ENCODE data around the gene SLC25A29.
"Not testable (repeated sequence)": the region's sequence is repeated elsewhere in the genome, so short reads cannot be mapped to it uniquely, and the experiment has no call there.

The SLC25A29 gene

DNA sequence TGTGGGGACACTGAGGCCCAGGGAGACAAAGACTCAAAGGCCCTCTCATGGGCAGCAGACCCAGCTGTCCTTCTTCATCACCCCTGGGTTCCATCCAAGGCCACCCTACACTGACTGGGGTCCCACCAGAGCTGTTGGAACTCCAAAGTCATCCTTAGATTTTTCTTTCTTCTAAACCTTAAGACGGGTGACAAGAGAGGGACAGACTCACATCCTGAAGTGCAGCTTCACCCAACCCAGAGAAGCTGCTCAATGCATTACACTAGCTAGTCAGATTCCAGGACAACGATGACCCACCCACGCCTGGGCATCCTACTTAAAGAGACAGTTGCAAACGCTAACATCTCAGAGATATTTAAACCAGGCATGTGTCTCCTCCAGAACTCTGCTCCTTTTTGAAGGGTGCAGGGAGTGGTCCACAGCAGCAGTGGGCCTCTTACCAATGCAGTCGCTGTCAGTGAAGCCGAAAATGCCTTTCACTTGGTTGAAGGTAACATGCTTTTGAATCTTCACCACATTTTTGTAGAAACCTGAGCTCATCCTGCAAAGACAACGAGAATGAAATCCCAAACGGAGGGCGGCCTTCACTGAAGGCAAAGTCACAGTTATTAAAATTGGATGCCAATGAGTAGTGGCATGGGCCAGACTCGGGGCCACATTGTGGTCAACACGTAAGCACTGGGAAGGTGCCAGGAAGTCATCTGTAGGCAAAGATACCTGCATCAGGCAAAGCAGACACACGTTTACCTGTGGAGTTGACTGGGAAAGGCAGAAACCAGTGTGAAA lies 40.3 kb upstream of the SLC25A29 start:
- TF ChIP-seq, protein P1, sequence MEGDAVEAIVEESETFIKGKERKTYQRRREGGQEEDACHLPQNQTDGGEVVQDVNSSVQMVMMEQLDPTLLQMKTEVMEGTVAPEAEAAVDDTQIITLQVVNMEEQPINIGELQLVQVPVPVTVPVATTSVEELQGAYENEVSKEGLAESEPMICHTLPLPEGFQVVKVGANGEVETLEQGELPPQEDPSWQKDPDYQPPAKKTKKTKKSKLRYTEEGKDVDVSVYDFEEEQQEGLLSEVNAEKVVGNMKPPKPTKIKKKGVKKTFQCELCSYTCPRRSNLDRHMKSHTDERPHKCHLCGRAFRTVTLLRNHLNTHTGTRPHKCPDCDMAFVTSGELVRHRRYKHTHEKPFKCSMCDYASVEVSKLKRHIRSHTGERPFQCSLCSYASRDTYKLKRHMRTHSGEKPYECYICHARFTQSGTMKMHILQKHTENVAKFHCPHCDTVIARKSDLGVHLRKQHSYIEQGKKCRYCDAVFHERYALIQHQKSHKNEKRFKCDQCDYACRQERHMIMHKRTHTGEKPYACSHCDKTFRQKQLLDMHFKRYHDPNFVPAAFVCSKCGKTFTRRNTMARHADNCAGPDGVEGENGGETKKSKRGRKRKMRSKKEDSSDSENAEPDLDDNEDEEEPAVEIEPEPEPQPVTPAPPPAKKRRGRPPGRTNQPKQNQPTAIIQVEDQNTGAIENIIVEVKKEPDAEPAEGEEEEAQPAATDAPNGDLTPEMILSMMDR (IDR thresholded peaks at IDR 0.05; ENCODE audit: low read depth, low read length): no peak
- Histone ChIP-seq H3K4me3 (ENCODE audit: low read depth, low read length) (no peak overlapping the region), H3K27me3 (ENCODE audit: insufficient read depth, low read depth, severe bottlenecking) (no peaks in the 10 kb centered on the region), H3K36me3 (peaks cover 31% of the 10 kb centered on the region), H3K9me3 (ENCODE audit: severe bottlenecking) (no peaks in the 10 kb centered on the region), H3K27ac (peak overlapping the region; percentile 38; the same call in 1 of the 2 replicates)
- DNase-seq: no peak

DNA sequence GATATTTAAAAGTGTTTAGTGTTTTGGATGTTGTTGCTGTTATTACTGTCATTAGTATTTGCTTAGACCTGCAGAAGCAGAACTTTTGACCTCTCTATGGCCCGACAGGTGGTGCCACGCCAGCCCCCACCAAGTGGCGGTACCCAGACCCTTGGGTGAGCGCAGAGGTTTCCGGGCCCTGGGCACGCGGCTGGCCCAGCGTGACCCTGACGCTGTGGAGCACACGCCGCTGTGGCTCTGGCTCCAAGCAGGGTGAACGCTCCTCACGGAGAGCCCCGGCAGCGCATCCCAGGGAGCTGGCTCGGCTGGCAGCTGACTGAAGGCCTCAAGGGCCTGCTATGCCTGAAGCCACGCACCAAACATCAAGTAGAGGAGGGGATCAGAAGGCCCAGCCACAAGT lies 39.5 kb upstream of the SLC25A29 start:
- Histone ChIP-seq H3K27ac (peak overlapping the region; percentile 75), H3K27me3 (ENCODE audit: insufficient read depth, low read depth, severe bottlenecking) (no peaks in the 10 kb centered on the region), H3K9me3 (ENCODE audit: severe bottlenecking) (no peaks in the 10 kb centered on the region), H3K36me3 (peaks cover 30% of the 10 kb centered on the region), H3K4me3 (ENCODE audit: low read depth, low read length) (no peak overlapping the region)
- DNase-seq: no peak
- TF ChIP-seq, protein P1 (IDR thresholded peaks at IDR 0.05; ENCODE audit: low read depth, low read length): no peak

DNA sequence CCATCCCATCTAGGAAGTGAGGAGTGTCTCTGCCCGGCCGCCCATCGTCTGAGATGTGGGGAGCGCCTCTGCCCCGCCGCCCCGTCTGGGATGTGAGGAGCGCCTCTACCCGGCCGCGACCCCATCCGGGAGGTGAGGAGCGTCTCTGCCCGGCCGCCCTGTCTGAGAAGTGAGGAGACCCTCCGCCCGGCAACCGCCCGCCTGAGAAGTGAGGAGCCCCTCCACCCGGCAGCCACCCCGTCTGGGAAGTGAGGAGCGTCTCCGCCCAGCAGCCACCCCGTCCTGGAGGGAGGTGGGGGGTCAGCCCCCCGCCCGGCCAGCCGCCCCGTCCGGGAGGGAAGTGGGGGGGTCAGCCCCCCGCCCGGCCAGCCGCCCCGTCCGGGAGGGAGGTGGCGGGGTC lies 38.4 kb upstream of the SLC25A29 start:
- peaks cover 27% of the 10 kb centered on the region for H3K36me3 ChIP-seq
- not testable (repeated sequence) for H3K9me3 ChIP-seq (ENCODE audit: severe bottlenecking); DNase-seq

DNA sequence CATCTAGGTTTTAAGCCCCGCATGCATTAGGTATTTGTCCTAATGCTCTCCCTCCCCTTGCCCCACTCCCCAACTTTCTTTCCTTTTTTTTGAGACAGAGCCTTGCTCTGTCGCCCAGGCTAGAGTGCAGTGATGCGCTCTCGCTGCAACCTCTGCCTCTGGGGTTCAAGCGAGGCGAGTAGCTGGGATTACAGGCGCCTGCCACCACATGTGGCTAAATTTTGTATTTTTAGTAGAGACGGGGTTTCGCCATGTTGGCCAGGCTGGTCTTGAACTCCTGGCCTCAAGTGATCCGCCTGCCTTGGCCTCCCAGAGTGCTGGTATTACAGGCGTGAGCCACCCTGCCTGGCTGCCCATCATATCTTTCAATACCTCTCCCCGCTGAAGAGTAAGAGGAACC lies 36.6 kb upstream of the SLC25A29 start:
- not testable (repeated sequence) for H3K4me3 ChIP-seq (ENCODE audit: low read depth, low read length); H3K27ac ChIP-seq; DNase-seq; H3K9me3 ChIP-seq (ENCODE audit: severe bottlenecking); H3K27me3 ChIP-seq (ENCODE audit: insufficient read depth, low read depth, severe bottlenecking)
- peaks cover 26% of the 10 kb centered on the region for H3K36me3 ChIP-seq

More for the DNA sequence above, 38.4 kb upstream of the SLC25A29 start:
- not testable (repeated sequence) for H3K4me3 ChIP-seq (ENCODE audit: low read depth, low read length); H3K27ac ChIP-seq; H3K27me3 ChIP-seq (ENCODE audit: insufficient read depth, low read depth, severe bottlenecking)

DNA sequence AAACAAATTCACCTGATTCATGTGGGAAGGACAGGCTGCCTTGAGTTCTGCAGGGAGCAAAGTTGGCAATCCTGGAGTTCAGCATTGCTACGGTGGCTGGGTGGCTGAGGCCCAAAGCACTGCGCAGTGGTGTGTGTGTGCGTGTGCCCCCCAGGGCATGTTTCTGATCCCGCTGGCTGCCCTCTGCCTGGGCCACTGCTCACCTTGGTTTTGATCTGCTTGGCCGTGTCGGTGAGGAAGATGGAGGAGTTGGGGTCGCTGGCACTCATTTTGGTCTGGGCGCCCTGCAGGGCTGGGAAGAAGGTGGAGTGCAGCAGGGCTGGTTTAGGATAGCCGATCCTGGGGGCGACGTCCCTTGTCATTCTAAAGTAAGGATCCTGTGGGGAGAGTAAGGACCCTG lies 36.0 kb upstream of the SLC25A29 start:
- Histone ChIP-seq H3K9me3 (ENCODE audit: severe bottlenecking) (no peaks in the 10 kb centered on the region), H3K4me3 (ENCODE audit: low read depth, low read length) (no peak overlapping the region), H3K27me3 (ENCODE audit: insufficient read depth, low read depth, severe bottlenecking) (no peaks in the 10 kb centered on the region), H3K27ac (no peak overlapping the region), H3K36me3 (peaks cover 26% of the 10 kb centered on the region)
- TF ChIP-seq, protein P1 (IDR thresholded peaks at IDR 0.05; ENCODE audit: low read depth, low read length): no peak
- DNase-seq: no peak

DNA sequence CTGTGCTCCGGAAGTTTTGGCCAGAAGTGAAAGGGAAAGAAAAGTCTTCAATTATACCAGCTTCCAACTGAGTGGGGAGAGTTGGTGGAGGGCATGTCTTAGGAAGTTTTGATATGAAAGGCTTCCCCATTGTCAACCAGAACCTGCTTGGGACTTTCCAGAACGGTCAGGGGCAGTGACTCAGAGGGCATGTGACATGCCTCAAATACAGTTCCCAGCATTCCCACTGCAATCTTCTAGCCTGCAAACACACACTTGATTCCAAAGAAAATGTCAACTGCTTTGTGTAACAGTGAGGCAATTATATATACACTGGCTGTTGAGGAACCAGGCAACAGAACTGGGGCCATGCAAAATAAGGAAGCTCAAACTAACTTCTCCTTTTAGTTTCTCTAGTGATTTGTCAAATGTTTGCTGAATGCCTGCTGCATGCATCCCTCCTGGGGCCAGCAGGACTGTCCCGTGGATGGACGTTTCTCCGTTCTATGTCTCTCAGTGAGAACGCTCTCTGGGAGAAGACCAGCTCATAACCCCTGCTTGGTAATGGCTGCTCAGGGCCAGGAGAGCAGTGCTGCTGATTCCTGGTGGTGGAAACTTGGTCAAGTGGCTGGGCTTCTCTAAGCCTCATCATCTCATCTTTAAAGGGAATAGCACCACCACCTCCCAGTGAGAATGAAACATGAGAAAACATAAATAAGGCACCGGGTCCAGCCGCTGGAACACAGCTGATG lies 35.2 kb upstream of the SLC25A29 start:
- DNase-seq: no peak
- Histone ChIP-seq H3K27me3 (ENCODE audit: insufficient read depth, low read depth, severe bottlenecking) (no peaks in the 10 kb centered on the region), H3K36me3 (peaks cover 28% of the 10 kb centered on the region), H3K4me3 (ENCODE audit: low read depth, low read length) (no peak overlapping the region), H3K27ac (no peak overlapping the region), H3K9me3 (ENCODE audit: severe bottlenecking) (no peaks in the 10 kb centered on the region)
- TF ChIP-seq, protein P1 (IDR thresholded peaks at IDR 0.05; ENCODE audit: low read depth, low read length): no peak
